IMR-90 (cell line): ENCODE results near the gene PRKCA.

Experiments used
- CEBPB ChIP-seq: IDR thresholded peaks from 2 replicates; pipeline ENCODE4 v1.6.1; 2012; ENCODE audit warnings: low read depth, low read length, improper control_type of control experiment
- FOS ChIP-seq: fragments of 150-350 bp; IDR thresholded peaks from 2 replicates; pipeline ENCODE4 v1.6.1; 2016; ENCODE audit warnings: low read depth, low read length
- MAZ ChIP-seq: IDR thresholded peaks from 2 replicates; pipeline ENCODE4 v1.6.1; 2012; ENCODE audit warnings: low read depth, mild to moderate bottlenecking, low read length, improper control_type of control experiment, moderate library complexity, borderline replicate concordance
- MXI1 ChIP-seq: IDR thresholded peaks from 2 replicates; pipeline ENCODE4 v1.6.1; 2012; ENCODE audit warnings: low read depth, mild to moderate bottlenecking, low read length, moderate library complexity, borderline replicate concordance
- NFE2L2 ChIP-seq: fragments of 150-350 bp; IDR thresholded peaks from 2 replicates; pipeline ENCODE4 v1.6.1; 2016; ENCODE audit warnings: low read depth, mild to moderate bottlenecking, low read length
- POLR2A ChIP-seq: IDR thresholded peaks from 2 replicates; pipeline ENCODE4 v1.6.1; 2012; ENCODE audit warnings: mild to moderate bottlenecking, low read depth, low read length
- RAD21 ChIP-seq: IDR thresholded peaks from 2 replicates; pipeline ENCODE4 v1.6.1; 2012; ENCODE audit warnings: low read length, improper control_type of control experiment
- RCOR1 ChIP-seq: IDR thresholded peaks from 2 replicates; pipeline ENCODE4 v1.6.1; 2012; ENCODE audit warnings: mild to moderate bottlenecking, low read length, improper control_type of control experiment; ENCODE audit not compliant: insufficient replicate concordance
- TF ChIP-seq, protein P1 (sequence below): conservative IDR thresholded peaks from 2 replicates; pipeline ENCODE4 v1.5.1; 2012; ENCODE audit warnings: mild to moderate bottlenecking, low read depth, low read length, improper control_type of control experiment

DNA sequence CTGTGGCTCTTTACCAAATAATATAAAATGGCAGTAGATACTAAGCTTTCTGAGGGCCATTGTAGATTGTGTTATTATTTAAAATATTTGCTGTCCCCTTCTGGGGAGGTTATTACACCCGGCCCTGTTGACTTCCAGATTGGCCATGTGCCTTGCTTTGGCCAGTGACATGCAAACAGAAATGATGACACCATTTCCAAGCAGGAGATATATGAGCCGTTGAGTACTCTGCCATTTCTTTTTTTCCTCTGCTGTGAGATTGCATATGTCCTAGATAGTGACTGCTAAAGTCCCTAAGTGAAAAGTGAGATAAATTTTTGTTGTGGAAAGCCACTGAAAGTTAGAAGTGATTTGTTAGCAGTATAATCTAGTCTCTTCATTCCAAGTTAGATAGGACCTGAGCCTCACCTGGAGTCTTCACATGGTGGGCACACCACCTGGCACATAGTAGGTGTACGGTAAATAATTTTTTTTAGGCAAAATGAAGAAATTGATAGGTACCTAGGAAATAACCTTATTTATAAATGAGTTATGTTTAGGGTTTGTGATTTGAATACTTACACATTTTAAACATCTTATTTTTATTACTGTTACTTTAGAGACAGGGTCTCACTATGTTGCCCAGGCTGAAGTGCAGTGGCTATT lies 328.5 kb downstream of the PRKCA start:
- TF ChIP-seq RCOR1 (no peak), POLR2A (no peak), RAD21 (no peak), NFE2L2 (no peak), MAZ (no peak), FOS (no peak), MXI1 (no peak), CEBPB (no peak)
- TF ChIP-seq, protein P1, sequence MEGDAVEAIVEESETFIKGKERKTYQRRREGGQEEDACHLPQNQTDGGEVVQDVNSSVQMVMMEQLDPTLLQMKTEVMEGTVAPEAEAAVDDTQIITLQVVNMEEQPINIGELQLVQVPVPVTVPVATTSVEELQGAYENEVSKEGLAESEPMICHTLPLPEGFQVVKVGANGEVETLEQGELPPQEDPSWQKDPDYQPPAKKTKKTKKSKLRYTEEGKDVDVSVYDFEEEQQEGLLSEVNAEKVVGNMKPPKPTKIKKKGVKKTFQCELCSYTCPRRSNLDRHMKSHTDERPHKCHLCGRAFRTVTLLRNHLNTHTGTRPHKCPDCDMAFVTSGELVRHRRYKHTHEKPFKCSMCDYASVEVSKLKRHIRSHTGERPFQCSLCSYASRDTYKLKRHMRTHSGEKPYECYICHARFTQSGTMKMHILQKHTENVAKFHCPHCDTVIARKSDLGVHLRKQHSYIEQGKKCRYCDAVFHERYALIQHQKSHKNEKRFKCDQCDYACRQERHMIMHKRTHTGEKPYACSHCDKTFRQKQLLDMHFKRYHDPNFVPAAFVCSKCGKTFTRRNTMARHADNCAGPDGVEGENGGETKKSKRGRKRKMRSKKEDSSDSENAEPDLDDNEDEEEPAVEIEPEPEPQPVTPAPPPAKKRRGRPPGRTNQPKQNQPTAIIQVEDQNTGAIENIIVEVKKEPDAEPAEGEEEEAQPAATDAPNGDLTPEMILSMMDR = no peak
